Tibial nerve (tissue), 4 donors: ENCODE measurements around the gene ELMOD1. TPM values are rescaled to one million over a fixed set of nuclear protein-coding genes. Genes with fewer than 3 reads are reported as not detected.

Experiments
- DNase-seq, 2 donors: peaks; one replicate each; pipeline ENCODE4 v3.0.0-alpha.2; 2019; ENCODE audit warnings: low spot score in 2 of 2
- H3K27ac ChIP-seq, 4 donors: fragments of 200-600 bp; sonication (generic) in 3 of 4; one replicate each; pipeline ENCODE4 v1.5.1; 2017 to 2019; ENCODE audit warnings: mild to moderate bottlenecking in 1 of 4
- H3K27me3 ChIP-seq, 2 donors: fragments of 200-600 bp; sonication (generic) in 1 of 2; one replicate each; pipeline versions ENCODE4 v1.5.1 to v1.6.0; 2017 to 2019
- H3K36me3 ChIP-seq, 3 donors: fragments of 200-600 bp; sonication (generic); one replicate each; pipeline ENCODE4 v1.5.1; 2018 to 2019
- H3K4me1 ChIP-seq, 4 donors: fragments of 200-600 bp; sonication (generic) in 3 of 4; one replicate each; pipeline ENCODE4 v1.5.1; 2017 to 2019
- H3K4me3 ChIP-seq, 4 donors: fragments of 200-600 bp; sonication (generic) in 3 of 4; one replicate each; pipeline ENCODE4 v1.5.1; 2017 to 2019; ENCODE audit warnings: mild to moderate bottlenecking in 1 of 4, moderate library complexity in 1 of 4
- H3K9me3 ChIP-seq, 4 donors: fragments of 200-600 bp; sonication (generic) in 3 of 4; one replicate each; pipeline ENCODE4 v1.5.1; 2017 to 2019
- CTCF ChIP-seq, 5 experiments: fragments of 200-600 bp in 3 of 5; fragments of 450-650 bp in 2 of 5; sonication (generic) in 3 of 5; IDR thresholded peaks; one replicate each; pipeline ENCODE4 v1.5.1; 2016 to 2019; ENCODE audit warnings: antibody characterized with exemption in 5 of 5, mild to moderate bottlenecking in 3 of 5, moderate library complexity in 2 of 5
- EP300 ChIP-seq, 2 donors: sonication (generic); formaldehyde crosslinking; IDR thresholded peaks; one replicate each; pipeline ENCODE4 v1.6.1; 2017; ENCODE audit warnings: antibody characterized with exemption in 2 of 2, mild to moderate bottlenecking in 1 of 2
- POLR2A ChIP-seq, 2 donors: fragments of 450-650 bp; IDR thresholded peaks; one replicate each; pipeline ENCODE4 v1.6.1; 2017; ENCODE audit warnings: antibody characterized with exemption in 2 of 2, mild to moderate bottlenecking in 2 of 2, moderate library complexity in 2 of 2
- WGBS, 2 donors: methylation state at CpG; one replicate each; pipeline ENCODE4 v1.1.5; 2018; 5-methylcytosine and 5-hydroxymethylcytosine counted together
- total RNA-seq, 4 donors: library from RNA; depleted of rRNA; stranded (reverse); fragments of >200 nt; gene quantifications; one replicate each; pipeline ENCODE4 v1.1.0, GENCODE V29; 2016

Gene ELMOD1
- total RNA-seq, 4 donors from 2014 or later: 0.30 to 1.2 (median 0.85) TPM

GRCh38 chr11:107549954-107550285 lies 41.0 kb upstream of the ELMOD1 start:
- Histone ChIP-seq H3K4me3 (no peak overlapping the region), H3K4me1 (peaks cover 0 to 12% (median 0%) of the 10 kb centered on the region in 4 donors), H3K27me3 (no peaks in the 10 kb centered on the region), H3K36me3 (peaks cover 0 to 45% (median 0%) of the 10 kb centered on the region in 3 donors), H3K9me3 (no peaks in the 10 kb centered on the region), H3K27ac (no peak overlapping the region)
- DNase-seq: no peak
- WGBS, 2 donors: 90 to 96% methylated on average over 2 of the region's 2 CpGs
- TF ChIP-seq CTCF (IDR thresholded peaks at IDR 0.05): no peak
- no peak for TF ChIP-seq POLR2A (IDR thresholded peaks at IDR 0.05)
- no peak for TF ChIP-seq EP300 (IDR thresholded peaks at IDR 0.05)

- no peak overlapping the region for H3K27ac ChIP-seq
- H3K36me3 ChIP-seq: peaks cover 0 to 45% (median 0%) of the 10 kb centered on the region in 3 donors
- DNase-seq: no peak
- 85 to 87% methylated on average over 4 of the region's 4 CpGs for WGBS, 2 donors
- H3K9me3 ChIP-seq: no peaks in the 10 kb centered on the region
- no peak for TF ChIP-seq EP300 (IDR thresholded peaks at IDR 0.05)
- no peak for TF ChIP-seq POLR2A (IDR thresholded peaks at IDR 0.05)
- TF ChIP-seq CTCF (IDR thresholded peaks at IDR 0.05): no peak
- H3K4me3 ChIP-seq: no peak overlapping the region
- H3K27me3 ChIP-seq: no peaks in the 10 kb centered on the region
- peaks cover 0 to 8% (median 0%) of the 10 kb centered on the region in 4 donors for H3K4me1 ChIP-seq
These were observed 40.6 kb upstream of the ELMOD1 start for GRCh38 chr11:107550304-107550703.

GRCh38 chr11:107561688-107562087 lies 29.3 kb upstream of the ELMOD1 start:
- H3K36me3 ChIP-seq: peaks cover 0 to 25% (median 0%) of the 10 kb centered on the region in 3 donors
- TF ChIP-seq POLR2A (IDR thresholded peaks at IDR 0.05) (no peak), CTCF (IDR thresholded peaks at IDR 0.05) (no peak), EP300 (IDR thresholded peaks at IDR 0.05) (no peak)

GRCh38 chr11:107562647-107563208 lies 28.2 kb upstream of the ELMOD1 start:
- Histone ChIP-seq H3K27ac (no peak overlapping the region), H3K9me3 (no peaks in the 10 kb centered on the region), H3K27me3 (no peaks in the 10 kb centered on the region), H3K4me1 (peaks cover 0 to 35% (median 16%) of the 10 kb centered on the region in 4 donors), H3K36me3 (peaks cover 0 to 22% (median 0%) of the 10 kb centered on the region in 3 donors), H3K4me3 (no peak overlapping the region)
- WGBS, 2 donors: 46 to 60% methylated on average over 4 of the region's 4 CpGs
- TF ChIP-seq POLR2A (IDR thresholded peaks at IDR 0.05) (no peak), EP300 (IDR thresholded peaks at IDR 0.05) (no peak), CTCF (IDR thresholded peaks at IDR 0.05) (no peak)
- DNase-seq: no peak

More at GRCh38 chr11:107561688-107562087, 29.3 kb upstream of the ELMOD1 start:
- peaks cover 0 to 35% (median 16%) of the 10 kb centered on the region in 4 donors for H3K4me1 ChIP-seq
- H3K4me3 ChIP-seq: no peak overlapping the region
- no peak overlapping the region for H3K27ac ChIP-seq
- H3K27me3 ChIP-seq: no peaks in the 10 kb centered on the region
- DNase-seq: no peak
- no peaks in the 10 kb centered on the region for H3K9me3 ChIP-seq

GRCh38 chr11:107563702-107564101 lies 27.2 kb upstream of the ELMOD1 start:
- no peak for TF ChIP-seq EP300 (IDR thresholded peaks at IDR 0.05)
- no peak for TF ChIP-seq POLR2A (IDR thresholded peaks at IDR 0.05)
- TF ChIP-seq CTCF (IDR thresholded peaks at IDR 0.05): peak; percentile 32 to 60 (median 37)
- H3K36me3 ChIP-seq: peaks cover 0 to 13% (median 0%) of the 10 kb centered on the region in 3 donors
- H3K4me3 ChIP-seq: no peak overlapping the region
- DNase-seq: peak in 1 of 2 donors; percentile 38
- H3K27ac ChIP-seq: no peak overlapping the region
- H3K27me3 ChIP-seq: no peaks in the 10 kb centered on the region
- H3K4me1 ChIP-seq: peaks cover 0 to 35% (median 16%) of the 10 kb centered on the region in 4 donors
- H3K9me3 ChIP-seq: no peaks in the 10 kb centered on the region
- WGBS, 2 donors: 0 to 1% methylated on average over 2 of the region's 2 CpGs
